ENCODE results near the gene GALNT2.

The GALNT2 gene

DNA sequence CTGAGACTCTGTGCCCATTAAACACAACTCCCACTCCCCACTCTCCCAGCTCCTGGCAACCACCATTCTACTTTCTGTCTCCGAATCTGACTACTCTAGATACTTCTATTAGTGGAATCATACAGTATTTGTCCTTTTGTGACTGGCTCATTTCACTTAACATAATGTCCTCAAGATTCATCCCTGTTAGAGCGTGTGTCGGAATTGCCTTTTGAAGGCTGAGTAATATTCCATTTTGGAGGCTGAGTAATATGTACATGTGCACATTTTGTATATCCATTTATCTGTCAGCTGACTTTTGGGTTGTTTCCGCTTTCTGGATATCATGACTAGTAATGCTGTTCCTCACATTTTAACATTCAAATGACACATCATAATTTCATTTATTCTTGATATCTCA, 30.3 kb downstream of the GALNT2 start:
- no peak for DNase-seq

GRCh38 chr1:230098723-230099122, 31.7 kb downstream of the GALNT2 start:
- DNase-seq: no peak

GRCh38 chr1:230099465-230099864, 32.4 kb downstream of the GALNT2 start:
- DNase-seq: no peak

GRCh38 chr1:230100932-230101331, 33.9 kb downstream of the GALNT2 start:
- no peak for DNase-seq

- DNase-seq: no peak
Observed at GRCh38 chr1:230101556-230101955, 34.5 kb downstream of the GALNT2 start.

DNA sequence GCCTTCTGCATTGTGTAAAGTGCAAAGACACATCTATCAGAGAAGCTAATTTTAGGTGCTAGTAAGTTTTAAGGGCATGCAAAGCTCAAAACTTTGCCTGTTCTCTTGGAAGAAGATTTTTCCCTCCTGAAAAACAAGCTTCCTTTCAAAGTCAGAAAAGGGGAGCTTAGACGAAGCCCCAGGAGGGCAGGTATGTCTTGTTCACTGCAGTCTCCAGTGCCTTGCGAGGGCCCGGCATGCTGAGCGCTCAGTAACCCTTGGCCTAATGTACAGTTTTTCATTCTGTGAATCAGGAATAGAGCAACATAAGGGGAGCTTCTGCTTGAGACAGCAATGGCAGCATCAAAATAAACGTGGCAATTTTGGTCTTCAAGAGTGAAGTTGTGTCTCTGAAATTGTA, 35.0 kb downstream of the GALNT2 start:
- DNase-seq: no peak

DNA sequence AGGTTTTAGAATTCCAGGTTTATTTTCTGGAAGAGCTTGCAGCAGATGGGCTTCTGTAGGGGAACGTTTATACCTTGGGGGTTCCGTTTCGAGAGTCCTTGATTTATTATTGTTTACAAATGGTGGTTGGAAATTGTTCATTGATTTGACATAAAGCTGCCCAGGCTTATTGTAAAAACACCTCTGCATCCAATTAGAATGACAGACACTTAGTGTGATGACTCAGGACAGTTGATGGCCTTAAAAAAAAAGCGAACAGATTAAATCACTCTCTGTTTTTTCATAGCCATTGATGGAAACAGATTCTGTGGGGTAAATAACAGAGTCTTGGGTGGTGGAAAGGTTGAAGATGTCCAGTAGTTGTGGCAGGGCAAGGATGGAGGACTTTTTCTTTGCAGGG, 35.4 kb downstream of the GALNT2 start:
- no peak for DNase-seq

DNA sequence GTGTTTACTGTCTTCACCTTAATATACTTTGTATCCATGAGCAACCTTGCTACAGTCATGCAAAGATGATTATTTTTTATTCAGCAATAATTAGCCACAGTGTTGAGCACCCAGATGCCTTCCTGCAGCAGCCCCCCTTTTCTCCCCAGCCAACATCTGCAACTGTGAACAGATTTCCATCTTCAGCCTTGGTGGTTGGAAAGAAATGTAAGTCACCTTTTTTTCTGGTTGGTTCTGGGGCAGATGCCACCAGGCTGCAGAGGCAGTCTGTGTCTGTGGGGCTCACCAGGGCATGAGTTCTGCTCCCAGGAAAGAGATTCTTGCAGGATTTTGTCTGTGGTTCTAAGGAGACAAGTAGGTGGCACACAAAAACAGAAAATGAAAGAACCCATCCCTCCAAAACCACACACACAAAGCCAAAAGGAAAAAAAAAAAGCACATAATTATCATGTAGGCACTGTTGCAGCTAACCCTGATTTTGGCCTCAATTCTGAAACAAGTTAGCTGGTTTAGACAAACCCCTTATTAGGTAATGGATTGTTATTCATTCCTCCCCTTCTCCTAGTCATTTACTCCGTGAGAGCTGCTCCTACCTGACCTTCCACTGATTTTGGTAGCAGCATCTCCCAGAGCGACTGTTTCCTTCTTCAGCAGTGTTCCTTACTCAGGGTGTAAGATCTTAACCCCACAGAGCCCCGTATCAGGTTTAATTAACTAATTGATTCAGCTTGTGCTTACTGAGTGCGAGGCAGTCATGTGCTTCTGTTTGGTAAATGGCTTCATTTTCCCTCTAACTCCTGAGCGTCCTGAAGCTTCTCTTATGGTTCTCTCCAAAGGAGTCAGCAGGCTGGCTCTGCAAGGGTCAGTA, 36.5 kb downstream of the GALNT2 start:
- DNase-seq: no peak

- peak; percentile 87 for DNase-seq
Observed at GRCh38 chr1:230104395-230105244, 37.6 kb downstream of the GALNT2 start.

DNA sequence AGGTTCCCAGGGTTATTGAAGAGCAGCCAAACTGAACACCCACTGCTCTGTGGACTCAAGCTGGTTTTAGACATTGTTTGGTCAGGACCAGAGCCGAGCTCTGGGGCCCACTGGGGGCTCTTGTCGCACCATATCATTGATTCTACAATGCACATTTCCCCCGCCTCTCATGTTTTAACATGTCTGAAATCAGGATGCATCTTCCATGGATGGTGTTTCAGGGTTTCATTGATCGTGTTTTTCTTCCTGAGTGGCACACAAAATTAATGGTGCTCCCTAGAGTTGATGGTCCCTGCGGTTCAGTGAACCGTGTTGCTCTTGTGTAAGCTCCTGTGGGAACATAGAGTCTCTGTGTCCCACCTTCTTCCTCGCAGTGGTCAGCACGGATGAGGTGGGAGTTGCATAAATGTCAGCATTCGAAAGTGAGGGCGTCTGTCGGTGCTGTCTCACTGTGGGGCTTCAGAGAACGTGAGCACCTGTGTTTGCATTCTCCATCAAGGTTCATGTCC, 38.3 kb downstream of the GALNT2 start:
- DNase-seq: no peak

DNA sequence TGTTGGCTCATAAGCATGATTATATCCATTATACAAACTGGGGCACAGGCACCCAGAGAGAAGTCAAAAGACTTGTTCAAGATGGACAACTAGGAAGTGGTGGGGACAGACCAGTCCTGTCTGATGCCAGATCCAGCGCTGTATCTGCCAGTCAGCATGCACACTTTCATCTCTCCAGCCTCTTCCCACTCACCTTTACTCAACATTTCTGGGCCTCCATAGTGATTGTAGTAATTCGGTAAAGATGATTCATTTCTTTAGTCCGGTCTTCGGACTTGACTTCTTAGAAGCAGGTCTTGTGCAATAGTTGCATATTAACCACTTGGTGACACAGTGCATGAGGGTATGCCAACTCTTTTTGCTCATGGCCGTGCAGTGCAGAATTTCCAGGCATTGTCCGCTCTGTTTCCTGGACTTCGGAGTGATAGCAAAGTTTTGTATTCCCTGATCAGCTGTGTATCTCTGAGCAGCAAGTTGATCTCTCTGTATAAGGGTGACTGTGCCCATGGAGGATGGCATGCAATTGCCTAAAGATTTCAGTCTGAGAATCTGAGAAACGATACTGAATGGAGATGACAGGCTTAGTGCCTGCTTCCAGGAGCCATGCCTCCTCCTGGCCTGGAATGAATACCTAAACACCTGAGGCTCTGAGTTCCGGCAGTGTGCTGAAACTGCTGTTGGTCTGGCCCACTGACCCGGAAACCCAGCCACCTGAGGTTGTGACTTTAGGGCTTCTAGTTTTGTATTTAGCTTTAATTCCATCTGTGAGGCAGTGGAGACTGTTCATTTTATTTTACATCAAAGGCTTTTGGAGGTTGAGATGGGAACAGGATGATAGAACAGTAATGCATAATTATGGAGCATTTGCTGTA, 39.0 kb downstream of the GALNT2 start:
- no peak for DNase-seq

- no peak for DNase-seq
Observed at GRCh38 chr1:230107941-230108340, 40.9 kb downstream of the GALNT2 start.

GRCh38 chr1:230108580-230108979, 41.5 kb downstream of the GALNT2 start:
- DNase-seq: no peak

DNA sequence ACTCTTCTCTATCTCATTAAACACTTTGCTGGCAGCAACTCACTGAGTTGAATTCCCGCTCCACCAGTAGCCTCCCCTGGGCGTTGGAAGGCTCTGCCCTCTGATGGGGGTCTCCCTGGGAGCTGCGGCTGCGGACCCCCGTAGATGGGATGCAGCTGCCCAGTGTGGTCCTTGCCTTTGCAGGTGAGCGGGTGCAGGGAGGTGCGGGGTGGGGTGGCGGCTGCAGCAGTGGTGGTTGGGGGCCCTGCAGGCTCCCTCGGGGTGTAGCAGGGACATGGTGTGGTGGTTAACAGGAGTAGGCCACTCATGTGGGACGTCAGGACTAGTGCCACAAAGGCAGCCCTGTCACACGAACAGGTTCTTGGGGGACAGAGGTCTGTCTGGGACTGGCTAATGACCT, 42.0 kb downstream of the GALNT2 start:
- no peak for DNase-seq

GRCh38 chr1:230109895-230110667, 43.0 kb downstream of the GALNT2 start:
- peak; percentile 82 for DNase-seq

- no peak for DNase-seq
Observed at GRCh38 chr1:230110971-230111370, 43.9 kb downstream of the GALNT2 start.

- DNase-seq: no peak
Observed at GRCh38 chr1:230112131-230112701, 45.2 kb downstream of the GALNT2 start.

GRCh38 chr1:230112782-230113181, 45.7 kb downstream of the GALNT2 start:
- DNase-seq: no peak

- no peak for DNase-seq
Observed at GRCh38 chr1:230113235-230113592, 46.2 kb downstream of the GALNT2 start.

GRCh38 chr1:230113593-230114236, 46.7 kb downstream of the GALNT2 start:
- DNase-seq: no peak

DNA sequence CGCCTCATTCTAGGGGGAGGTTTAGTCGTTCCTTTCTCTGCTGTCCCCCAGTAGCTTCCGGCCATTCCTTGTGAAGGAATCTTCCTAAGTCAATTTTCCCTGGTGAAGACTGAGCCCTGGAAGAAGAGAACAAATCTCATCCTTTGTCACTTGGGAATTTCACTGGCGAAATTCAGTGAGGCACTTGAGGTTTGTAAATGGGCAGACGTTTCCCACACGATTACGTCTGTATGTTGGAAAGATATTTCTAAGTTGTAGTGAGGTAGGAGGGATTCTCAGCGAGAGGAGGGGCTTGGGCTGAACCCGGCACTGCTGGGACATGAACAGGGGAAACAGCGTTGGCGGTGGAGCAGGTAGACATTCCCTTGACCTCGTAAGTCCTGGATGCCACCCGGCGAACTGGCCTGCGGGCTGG, 47.2 kb downstream of the GALNT2 start:
- no peak for DNase-seq

All from activated naive CD4-positive, alpha-beta T cell treated with Interleukin-2 at 50 U/mL for 16 hours (primary cell).